SU-DHL-6 (cell line): ENCODE results near the gene COL6A1.

Source experiments
- H2AFZ ChIP-seq: fragments of 200-600 bp; sonication (generic); 2 replicates; pipeline ENCODE4 v1.6.1; 2014; ENCODE audit warnings: low read depth, mild to moderate bottlenecking, moderate library complexity, mixed read lengths, antibody characterized with exemption, low read length; ENCODE audit not compliant: severe bottlenecking
- H3F3A ChIP-seq: fragments of 200-600 bp; shearing (Covaris generic); 2 replicates; pipeline ENCODE4 v1.6.0; 2016; ENCODE audit warnings: antibody characterized with exemption, mild to moderate bottlenecking; ENCODE audit not compliant: insufficient read depth
- H3K27ac ChIP-seq: fragments of 200-600 bp; sonication (generic); 2 replicates; pipeline ENCODE4 v1.5.1; 2016; ENCODE audit warnings: low read depth, mild to moderate bottlenecking, low read length, moderate library complexity, mixed read lengths
- H3K27me3 ChIP-seq: fragments of 200-600 bp; sonication (generic), shearing (Covaris generic); 2 replicates; pipeline ENCODE4 v1.6.0; 2014; ENCODE audit warnings: mild to moderate bottlenecking, low read length
- H3K36me3 ChIP-seq: fragments of 200-600 bp; sonication (generic); 2 replicates; pipeline ENCODE4 v1.6.1; 2014; ENCODE audit warnings: mild to moderate bottlenecking, low read length, mixed read lengths
- H3K4me2 ChIP-seq: fragments of 300-600, 200-600 bp; shearing (Covaris generic), sonication (generic); 2 replicates; pipeline ENCODE4 v1.6.0; 2014; ENCODE audit warnings: low read length, low read depth, mild to moderate bottlenecking; ENCODE audit not compliant: poor library complexity, severe bottlenecking
- H3K4me3 ChIP-seq: fragments of 200-600 bp; sonication (generic); 2 replicates; pipeline ENCODE4 v1.5.1; 2014; ENCODE audit warnings: antibody characterized with exemption, low read length, mild to moderate bottlenecking, mixed read lengths; ENCODE audit not compliant: insufficient read depth, poor library complexity, severe bottlenecking
- H3K79me2 ChIP-seq: fragments of 200-600 bp; sonication (generic); 2 replicates; pipeline ENCODE4 v1.6.1; 2014; ENCODE audit warnings: mild to moderate bottlenecking, low read length, moderate library complexity; ENCODE audit not compliant: insufficient read depth
- H3K9ac ChIP-seq: fragments of 200-600 bp; sonication (generic); 2 replicates; pipeline ENCODE4 v1.7.0; 2014; ENCODE audit warnings: mild to moderate bottlenecking, low read length
- H3K9me2 ChIP-seq: fragments of 200-600 bp; sonication (generic); replicated peaks from 2 replicates; pipeline ENCODE4 v1.6.1; 2014; ENCODE audit warnings: low read length; ENCODE audit not compliant: insufficient read depth
- H3K9me3 ChIP-seq: fragments of 200-600 bp; sonication (generic); 2 replicates; pipeline ENCODE4 v1.6.1; 2014; ENCODE audit warnings: low read length, mixed read lengths; ENCODE audit not compliant: insufficient read depth
- H4K20me1 ChIP-seq: fragments of 200-600 bp; sonication (generic); 2 replicates; pipeline ENCODE4 v1.6.1; 2014; ENCODE audit warnings: low read depth, mild to moderate bottlenecking, antibody characterized with exemption, low read length, moderate library complexity, mixed read lengths
- CTCF ChIP-seq: fragments of 200-600 bp; sonication (generic); IDR thresholded peaks from one replicate; pipeline ENCODE4 v1.5.1; 2017; ENCODE audit warnings: antibody characterized with exemption, mild to moderate bottlenecking, low read length, moderate library complexity; ENCODE audit not compliant: insufficient read depth, poor library complexity, severe bottlenecking
- EZH2phosphoT487 ChIP-seq: fragments of 200-600 bp; sonication (generic), shearing (Covaris generic); conservative IDR thresholded peaks from 2 replicates; pipeline ENCODE4 v1.6.1; 2018; ENCODE audit warnings: mild to moderate bottlenecking, antibody characterized with exemption, low read length, moderate library complexity, mixed read lengths

The COL6A1 gene

GRCh38 chr21:45982092-45982757, 655 bp downstream of the COL6A1 start:
- Histone ChIP-seq H3K27ac (no peak overlapping the region), H3K4me3 (no peak overlapping the region), H3K4me2 (no peak overlapping the region), H3K79me2 (no peaks in the 10 kb centered on the region), H3K36me3 (no peaks in the 10 kb centered on the region), H2AFZ (no peak overlapping the region), H3K9me2 (no peaks in the 10 kb centered on the region), H3F3A (no peaks in the 10 kb centered on the region), H4K20me1 (no peaks in the 10 kb centered on the region), H3K27me3 (no peaks in the 10 kb centered on the region), H3K9ac (no peak overlapping the region), H3K9me3 (no peaks in the 10 kb centered on the region)
- TF ChIP-seq EZH2phosphoT487 (no peak), CTCF (no peak)

GRCh38 chr21:45982758-45983648, 1.4 kb downstream of the COL6A1 start:
- no peak overlapping the region for H3K27ac ChIP-seq
- H3K27me3 ChIP-seq, result no peaks in the 10 kb centered on the region
- H3K4me3 ChIP-seq, result no peak overlapping the region
- no peaks in the 10 kb centered on the region for H3K9me3 ChIP-seq
- TF ChIP-seq CTCF, result no peak
- no peak for TF ChIP-seq EZH2phosphoT487
- H3K9ac ChIP-seq, result no peak overlapping the region
- H3K9me2 ChIP-seq, result no peaks in the 10 kb centered on the region
- H2AFZ ChIP-seq, result no peak overlapping the region
- no peaks in the 10 kb centered on the region for H3K79me2 ChIP-seq
- H3F3A ChIP-seq, result no peaks in the 10 kb centered on the region
- H4K20me1 ChIP-seq, result no peaks in the 10 kb centered on the region
- no peaks in the 10 kb centered on the region for H3K36me3 ChIP-seq
- no peak overlapping the region for H3K4me2 ChIP-seq

DNA sequence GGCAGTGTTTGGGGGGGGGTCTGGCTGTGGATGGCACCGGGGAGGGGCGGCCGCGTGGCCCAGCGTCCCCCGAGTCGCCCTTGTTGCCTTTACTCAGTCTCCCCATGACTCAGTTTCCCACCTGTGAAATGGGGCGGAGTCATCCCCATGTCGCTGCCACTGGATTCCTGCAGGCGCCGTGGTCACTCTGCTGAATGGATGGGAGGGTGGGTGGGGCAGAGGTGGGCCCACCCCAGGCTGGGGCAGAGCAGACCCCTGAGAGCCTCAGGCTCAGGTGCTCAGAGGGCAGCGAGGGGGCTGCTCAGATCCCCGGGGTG, 2.0 kb downstream of the COL6A1 start:
- no peak for TF ChIP-seq EZH2phosphoT487
- no peak for TF ChIP-seq CTCF
- no peaks in the 10 kb centered on the region for H3K9me2 ChIP-seq
- no peaks in the 10 kb centered on the region for H3K9me3 ChIP-seq
- H3K79me2 ChIP-seq, result no peaks in the 10 kb centered on the region
- H3F3A ChIP-seq, result no peaks in the 10 kb centered on the region
- no peaks in the 10 kb centered on the region for H3K36me3 ChIP-seq
- no peaks in the 10 kb centered on the region for H3K27me3 ChIP-seq
- no peak overlapping the region for H3K4me2 ChIP-seq
- H3K27ac ChIP-seq, result no peak overlapping the region
- no peaks in the 10 kb centered on the region for H4K20me1 ChIP-seq
- no peak overlapping the region for H3K9ac ChIP-seq
- H3K4me3 ChIP-seq, result no peak overlapping the region
- H2AFZ ChIP-seq, result no peak overlapping the region
